IPS DF 19.7 (cell line): Measurements from ENCODE around the gene LDHAL6A.

Experiments used
- DNase-seq: peaks from one replicate; pipeline ENCODE4 v3.0.0-alpha.2; 2013; ENCODE audit warnings: low read depth, low spot score

LDHAL6A gene

GRCh38 chr11:18490736-18491485 lies 35.3 kb downstream of the LDHAL6A start:
- DNase-seq: no peak

- DNase-seq: no peak
Measured at GRCh38 chr11:18491924-18492323, 36.3 kb downstream of the LDHAL6A start.

DNA sequence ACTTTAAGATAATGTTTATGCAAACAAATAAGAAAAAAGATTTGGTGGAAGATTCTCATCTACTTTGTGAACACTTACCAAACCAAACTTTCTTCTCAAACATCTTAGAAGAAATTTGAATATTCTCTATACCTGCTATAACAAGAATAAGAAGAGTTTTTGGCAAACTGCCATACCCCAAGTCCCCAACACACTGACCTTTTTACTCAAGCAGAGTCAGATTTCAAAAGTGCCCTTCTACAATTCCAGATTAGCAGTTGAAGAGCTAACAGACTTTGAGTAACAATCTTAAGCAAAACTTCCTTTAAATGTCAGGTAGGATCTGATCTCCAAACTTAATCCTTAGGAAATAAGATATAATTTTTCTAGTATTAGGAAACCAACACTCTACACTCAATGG lies 37.2 kb downstream of the LDHAL6A start:
- no peak for DNase-seq

DNA sequence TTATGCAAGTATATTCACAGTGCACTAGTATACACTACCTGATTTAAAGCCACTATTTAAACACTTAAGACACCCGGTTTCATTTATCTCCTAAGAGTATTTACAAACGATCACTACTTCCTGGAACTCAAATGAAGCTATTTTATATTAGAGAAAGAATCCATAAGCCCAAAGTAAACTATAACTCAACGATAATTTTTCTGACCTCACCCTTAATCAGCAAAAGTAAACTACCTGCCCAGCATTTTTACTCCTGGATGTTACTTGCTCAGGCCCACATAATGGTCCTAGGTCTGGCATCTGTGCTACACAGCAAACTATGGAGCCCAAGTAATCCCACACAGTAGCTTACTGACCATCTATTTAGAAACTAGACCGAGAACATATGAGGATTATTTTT lies 37.7 kb downstream of the LDHAL6A start:
- DNase-seq: no peak

DNA sequence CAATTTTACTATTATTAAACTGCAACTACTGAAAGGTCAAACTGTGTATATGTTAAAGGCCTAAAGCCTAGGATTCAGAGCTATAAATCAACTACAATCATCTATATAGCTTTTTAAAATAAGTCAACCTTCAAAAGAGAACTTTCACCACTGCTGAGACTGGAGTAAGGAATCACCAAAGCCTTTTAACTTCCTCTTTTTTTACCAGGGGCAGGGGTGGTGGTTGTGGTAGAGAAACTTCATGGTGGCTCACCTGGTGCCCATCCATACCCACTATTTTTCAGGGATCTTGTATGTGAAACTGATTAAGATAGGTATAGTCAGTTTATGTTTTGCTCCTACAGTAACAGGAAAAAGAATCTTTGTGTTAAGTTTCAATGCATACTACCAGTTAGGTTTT lies 39.6 kb downstream of the LDHAL6A start:
- DNase-seq: no peak

- DNase-seq: no peak
Measured at GRCh38 chr11:18495703-18496102, 40.0 kb downstream of the LDHAL6A start.

GRCh38 chr11:18498039-18498438 lies 42.4 kb downstream of the LDHAL6A start:
- DNase-seq: no peak

DNA sequence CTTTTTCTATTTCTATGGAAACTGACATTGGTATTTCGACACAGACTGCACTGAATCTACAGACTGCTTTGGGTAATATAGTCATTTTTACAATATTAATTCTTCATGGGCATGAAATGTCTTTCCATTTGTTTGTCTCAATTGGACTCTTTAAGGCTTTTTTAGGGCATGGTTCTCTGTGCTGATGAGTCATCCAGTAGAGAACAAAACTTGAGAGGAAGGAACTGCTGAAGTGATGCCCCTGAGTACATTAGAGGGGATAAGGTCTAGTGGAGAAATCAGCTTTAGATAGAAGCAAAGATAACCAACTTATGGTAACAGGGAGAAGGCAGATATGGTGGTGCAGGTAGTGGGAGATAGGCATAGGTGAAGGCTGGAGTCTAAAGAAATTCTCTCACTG lies 46.0 kb downstream of the LDHAL6A start:
- DNase-seq: no peak

- DNase-seq: no peak
Measured at GRCh38 chr11:18502352-18502751, 46.7 kb downstream of the LDHAL6A start.

DNA sequence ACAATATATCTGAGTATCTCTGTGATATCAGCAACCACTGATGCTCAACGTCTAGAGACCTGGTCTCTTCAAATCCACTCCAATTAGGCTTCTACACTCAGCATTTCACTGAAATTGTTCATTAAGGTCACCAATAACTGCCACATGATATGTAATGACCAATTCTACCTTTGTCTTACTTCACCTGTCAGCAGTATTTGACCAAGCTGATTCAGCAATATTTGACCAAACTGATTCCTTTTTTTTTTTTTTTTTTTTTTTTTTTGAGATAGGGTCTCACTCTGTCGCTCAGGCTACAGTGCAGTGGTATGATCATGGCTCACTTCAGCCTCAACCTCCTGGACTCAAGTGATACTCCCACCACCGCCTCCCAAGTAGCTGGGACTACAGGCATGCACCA lies 65.5 kb downstream of the LDHAL6A start:
- DNase-seq: no peak

DNA sequence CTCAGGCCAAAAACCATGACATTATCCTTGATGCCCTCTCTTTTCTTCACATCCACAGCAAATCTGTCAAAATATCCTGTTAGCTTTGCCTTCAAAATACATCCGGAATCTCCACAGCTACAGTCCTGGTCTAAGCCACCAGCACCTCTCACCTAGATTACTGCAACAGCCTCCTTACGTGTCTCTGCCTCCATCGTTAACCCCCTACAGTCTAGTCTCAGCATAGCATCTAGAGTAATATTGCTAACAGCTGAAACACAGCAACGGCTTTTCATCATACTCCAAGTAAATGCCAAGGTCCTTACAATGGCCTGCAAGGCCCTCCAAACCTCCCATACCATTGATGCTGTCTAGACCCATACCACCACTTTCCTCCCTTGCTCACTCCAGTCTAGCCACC lies 66.7 kb downstream of the LDHAL6A start:
- no peak for DNase-seq

DNA sequence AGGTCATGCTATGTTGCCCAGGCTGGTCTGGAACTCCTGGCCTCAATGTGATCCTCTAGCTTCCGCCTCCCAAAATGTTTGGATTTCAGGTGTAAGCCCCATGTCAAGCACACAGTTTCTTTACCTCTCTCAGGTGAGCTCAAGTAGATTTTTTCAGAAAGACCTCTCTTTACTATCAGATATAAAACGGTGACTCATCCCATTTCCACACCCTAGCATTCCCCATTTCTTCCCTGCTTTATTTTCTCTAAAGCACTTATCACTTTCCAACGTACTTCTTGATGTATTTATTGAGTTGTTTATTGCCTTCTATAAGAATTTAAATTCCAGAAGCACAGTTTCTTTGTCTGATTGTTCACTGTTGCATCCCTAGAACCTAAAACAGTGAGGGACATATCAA lies 67.4 kb downstream of the LDHAL6A start:
- no peak for DNase-seq

- no peak for DNase-seq
Measured at GRCh38 chr11:18524248-18524647, 68.6 kb downstream of the LDHAL6A start.

DNA sequence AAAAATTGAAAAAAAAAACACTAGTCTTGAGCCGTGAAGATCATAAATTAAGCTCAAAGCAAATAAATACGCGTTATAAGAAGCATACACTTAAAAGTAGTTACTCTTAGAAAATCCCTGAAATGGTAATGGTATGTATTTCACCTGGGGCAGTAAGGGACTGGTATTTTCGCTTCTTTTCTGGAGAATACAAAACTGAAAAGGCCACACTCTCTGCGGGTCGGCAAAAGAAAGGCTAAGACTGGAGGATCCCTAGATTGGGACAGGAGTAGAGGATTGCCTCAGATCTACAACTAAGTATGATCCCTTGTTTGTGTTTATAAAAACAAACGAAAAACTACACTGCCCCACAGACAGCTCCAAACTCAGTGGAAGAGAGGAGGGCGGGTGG lies 70.5 kb downstream of the LDHAL6A start:
- no peak for DNase-seq

DNA sequence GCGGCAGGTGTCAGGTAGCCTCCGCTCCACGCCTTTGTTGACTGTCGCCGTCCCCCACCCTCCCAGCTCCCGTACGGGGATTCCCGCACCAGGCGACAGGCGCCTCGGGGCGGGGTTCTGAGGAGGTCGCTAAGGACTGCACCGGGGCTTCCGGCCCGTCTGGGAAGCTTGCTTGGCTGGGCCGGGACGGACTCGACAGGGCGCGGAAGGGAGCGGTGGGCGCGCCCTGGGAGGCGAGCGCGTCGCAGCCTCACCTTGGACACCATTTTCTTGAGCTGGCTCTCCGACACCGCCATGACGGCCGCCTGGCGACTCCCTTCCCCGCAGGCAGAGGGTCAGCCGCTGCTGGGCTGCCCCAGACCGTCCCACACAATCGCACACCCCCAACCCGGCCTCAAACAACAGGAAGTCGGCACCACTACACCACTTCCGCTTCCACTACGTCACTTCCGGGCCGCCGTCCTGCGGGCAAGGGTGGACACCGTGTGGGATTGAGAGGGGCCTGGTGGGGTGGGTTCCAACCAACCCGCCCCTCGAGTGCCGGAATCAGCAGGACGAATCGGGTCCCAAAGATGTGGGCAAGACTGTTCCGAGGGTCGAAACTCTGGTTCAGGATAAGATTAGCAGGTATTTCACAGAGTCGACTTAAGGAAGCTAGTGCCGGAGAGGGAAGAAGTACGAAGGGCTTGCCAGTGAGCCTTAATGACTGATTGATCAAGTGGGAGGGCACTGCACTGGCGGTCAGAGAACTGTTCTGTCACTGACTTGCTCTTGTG lies 71.1 kb downstream of the LDHAL6A start, which contains the start of gene TSG101:
Gene TSG101 (minus strand): TSS at position 422 of the 776 bp plus-strand sequence. CDS start 126 bp downstream, at position 296.
- peak; percentile 80 for DNase-seq

DNA sequence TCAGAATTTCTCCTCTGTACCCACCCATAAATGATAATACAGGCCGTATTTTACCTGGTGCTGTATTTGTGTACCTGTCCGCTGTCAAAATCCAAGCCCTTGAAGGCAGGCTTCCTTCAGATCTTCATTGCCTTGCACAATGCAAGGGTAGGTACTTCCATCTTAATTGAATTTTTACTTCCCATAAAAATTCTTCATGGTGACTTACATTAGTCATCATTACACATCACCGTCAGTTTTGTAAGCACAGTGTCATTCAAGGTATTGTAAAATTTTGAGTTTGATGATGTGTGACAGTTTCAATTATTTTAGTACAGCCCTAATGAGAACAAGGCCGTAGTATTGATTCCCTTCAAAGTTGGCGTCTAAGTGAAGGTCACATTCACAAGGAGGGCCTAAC lies 71.9 kb downstream of the LDHAL6A start:
- no peak for DNase-seq
